K562 (cell line): Measurements from ENCODE around the gene PYDC1. TPM values are rescaled to one million over a fixed set of nuclear protein-coding genes. Genes with fewer than 3 reads are reported as not detected.

Source experiments
- ATAC-seq: fragments of 200-7000 bp; cut with Tn5 transposase; 3 replicates; pipeline ENCODE4 v1.9.1; 2020; ENCODE audit warnings: moderate library complexity
- BruUV-seq: library from RNA; stranded (reverse); fragments of 400-500 nt; replicated peaks from 2 replicates; lab custom pipeline; 2021; lab: Mats Ljungman, UMichigan
- CTCF ChIA-PET: fragments of 300-600 bp; formaldehyde crosslinking; extraction: SDS; loops from one replicate; lab custom pipeline; 2021; ENCODE audit warnings: low intra/inter-chr PET ratio; lab: Yijun Ruan, JAX
- POLR2A ChIA-PET: fragments of 300-600, 350-650 bp; sonication (Branson Sonifier 250); formaldehyde crosslinking; extraction: SDS; loops from one replicate; lab custom pipeline; 2021; ENCODE audit warnings: antibody characterized with exemption, inconsistent platforms; lab: Yijun Ruan, JAX
- DNase-seq, 4 experiments: peaks; one replicate each; pipeline versions ENCODE4 v3.0.0 to v3.0.0-alpha.2; 2011 to 2018; ENCODE audit warnings: low spot score in 3 of 4, mixed read lengths in 3 of 4; ENCODE audit errors: extremely low read depth in 1 of 4
- FAIRE-seq: peaks from 2 replicates; lab custom pipeline; 2011; peaks lifted over from hg19 to GRCh38; lab: Jason Lieb, UNC
- H2AFZ ChIP-seq: 2 replicates; pipeline ENCODE4 v1.6.0; 2011; ENCODE audit warnings: low read depth, low read length, control low read depth, inconsistent platforms
- H3K27ac ChIP-seq: fragments of 200-600 bp; 3 replicates; pipeline ENCODE4 v1.8.0; 2011; ENCODE audit warnings: low read depth, mild to moderate bottlenecking, control low read depth, inconsistent platforms, low read length, moderate library complexity, mixed read lengths; ENCODE audit errors: extremely low read depth
- H3K27me3 ChIP-seq, 2 experiments: fragments of 300-600 bp in 1 of 2; 2 replicates in 1 of 2; 3 replicates in 1 of 2; pipeline versions ENCODE4 v1.6.0 to v1.8.0; 2011; ENCODE audit warnings: inconsistent platforms in 2 of 2, low read length in 2 of 2, mild to moderate bottlenecking in 1 of 2, mixed read lengths in 1 of 2, moderate library complexity in 1 of 2; ENCODE audit not compliant: control insufficient read depth in 2 of 2, insufficient read depth in 2 of 2
- H3K36me3 ChIP-seq: fragments of 300-600 bp; 3 replicates; pipeline ENCODE4 v1.8.0; 2011; ENCODE audit warnings: mild to moderate bottlenecking, low read length, inconsistent platforms; ENCODE audit not compliant: control insufficient read depth, insufficient read depth
- H3K4me1 ChIP-seq, 2 experiments: fragments of 200-600 bp in 1 of 2; replicated peaks in 1 of 2; 2 replicates in 1 of 2; 3 replicates in 1 of 2; pipeline versions ENCODE4 v1.5.1 to v1.8.0; 2011; ENCODE audit warnings: inconsistent platforms in 2 of 2, low read length in 2 of 2, mild to moderate bottlenecking in 1 of 2, mixed read lengths in 1 of 2, moderate library complexity in 1 of 2; ENCODE audit not compliant: control insufficient read depth in 2 of 2, insufficient read depth in 2 of 2
- H3K4me2 ChIP-seq: 2 replicates; pipeline ENCODE4 v1.6.1; 2011; ENCODE audit warnings: low read length, control low read depth, inconsistent platforms, mixed read lengths; ENCODE audit not compliant: insufficient read depth
- H3K4me3 ChIP-seq: fragments of 200-600 bp; sonication (generic), shearing (Covaris generic); 2 replicates; pipeline ENCODE4 v1.5.1; 2016; ENCODE audit warnings: control low read depth, inconsistent platforms
- H3K79me2 ChIP-seq: fragments of 200-600 bp; 3 replicates; pipeline ENCODE4 v1.8.0; 2011; ENCODE audit warnings: low read length, inconsistent platforms; ENCODE audit not compliant: control insufficient read depth, insufficient read depth
- H3K9ac ChIP-seq, 2 experiments: 2 replicates each; pipeline versions ENCODE4 v1.6.0 to v1.6.1; 2011; ENCODE audit warnings: low read depth in 2 of 2, low read length in 2 of 2, control low read depth in 1 of 2, inconsistent platforms in 1 of 2, mild to moderate bottlenecking in 1 of 2, mixed read lengths in 1 of 2; ENCODE audit not compliant: insufficient read depth in 1 of 2
- H3K9me1 ChIP-seq: one replicate; pipeline ENCODE4 v1.6.0; 2011; ENCODE audit warnings: inconsistent platforms, mild to moderate bottlenecking, low read length, moderate library complexity; ENCODE audit not compliant: control insufficient read depth, insufficient read depth
- H3K9me3 ChIP-seq: replicated peaks from 2 replicates; pipeline ENCODE4 v1.5.1; 2011; ENCODE audit warnings: low read depth, low read length, inconsistent platforms; ENCODE audit not compliant: control insufficient read depth, insufficient read depth
- H4K20me1 ChIP-seq: replicated peaks from 2 replicates; pipeline ENCODE4 v1.6.1; 2011; ENCODE audit warnings: low read length, inconsistent platforms, mixed read lengths; ENCODE audit not compliant: control insufficient read depth, insufficient read depth
- MAFF ChIP-seq: IDR thresholded peaks from 2 replicates; pipeline ENCODE4 v1.6.1; 2012; ENCODE audit warnings: low read length, improper control_type of control experiment
- POLR2A ChIP-seq: fragments of 450-650 bp; conservative IDR thresholded peaks from 2 replicates; pipeline ENCODE4 v1.6.1; 2016
- POLR2AphosphoS5 ChIP-seq: IDR thresholded peaks from 2 replicates; pipeline ENCODE4 v1.6.1; 2011; ENCODE audit warnings: mild to moderate bottlenecking, low read depth, low read length, moderate library complexity; ENCODE audit not compliant: control insufficient read depth, insufficient read depth
- POLR2B ChIP-seq: fragments of 450-650 bp; IDR thresholded peaks from 2 replicates; pipeline ENCODE4 v1.6.1; 2018; ENCODE audit warnings: low read depth; ENCODE audit not compliant: partially characterized antibody
- RBFOX2 ChIP-seq: fragments of 200-400 bp; formaldehyde crosslinking; IDR thresholded peaks from 2 replicates; pipeline ENCODE4 v1.6.1; 2017; ENCODE audit warnings: low read depth, mild to moderate bottlenecking, low read length, moderate library complexity
- SUPT5H ChIP-seq: fragments of 450-650 bp; IDR thresholded peaks from 2 replicates; pipeline ENCODE4 v1.6.1; 2016
- WGBS: fragments of 100-300 bp; shearing (Covaris generic); methylation state at CpG from one replicate; pipeline ENCODE4 v1.1.6; 2016; ENCODE audit warnings: low coverage, mixed read lengths; ENCODE audit not compliant: insufficient coverage; ENCODE audit errors: missing lambda C conversion rate; 5-methylcytosine and 5-hydroxymethylcytosine counted together
- in situ Hi-C: fragments of 300-500 bp; cut with MboI; formaldehyde crosslinking; loops from 4 replicates; pipeline ENCODE4 v1.15.0; 2018; ENCODE audit warnings: inconsistent platforms, mixed read lengths
- intact Hi-C: fragments of 100-400 bp; cut with micrococcal nuclease; formaldehyde crosslinking; loops from 2 replicates; pipeline ENCODE4 v1.14.2; 2022
- polyA plus RNA-seq, 8 experiments: library from polyadenylated mRNA; depleted of rRNA in 4 of 8; stranded (reverse) in 5 of 8; unstranded in 3 of 8; fragments of >200 nt; fragmentation: Nextera tagmentation in 2 of 8; fragmentation: Illumina TruSeq in 1 of 8; extraction: Ambion mirVana in 2 of 8; extraction: Trizol in 1 of 8; gene quantifications; 2 replicates each; pipeline versions ENCODE4 v1.2.1 to v1.2.3, GENCODE V29; 2011 to 2014; ENCODE audit warnings: inconsistent platforms in 1 of 8, missing spikeins in 1 of 8
- total RNA-seq, 7 experiments: library from RNA; depleted of rRNA in 6 of 7; stranded (reverse); fragments of >200 nt in 6 of 7; fragmentation: Illumina TruSeq in 2 of 7; extraction: Trizol in 2 of 7; gene quantifications; 2 replicates each; pipeline versions ENCODE4 v1.2.1 to v1.2.3, GENCODE V29; 2011 to 2021; ENCODE audit warnings: low replicate concordance in 1 of 7

The PYDC1 gene
- total and polyA plus RNA-seq, 9 of the 15 experiments (the other 6 are each of a cell fraction or from before 2014, with no cell fraction given): not detected

DNA sequence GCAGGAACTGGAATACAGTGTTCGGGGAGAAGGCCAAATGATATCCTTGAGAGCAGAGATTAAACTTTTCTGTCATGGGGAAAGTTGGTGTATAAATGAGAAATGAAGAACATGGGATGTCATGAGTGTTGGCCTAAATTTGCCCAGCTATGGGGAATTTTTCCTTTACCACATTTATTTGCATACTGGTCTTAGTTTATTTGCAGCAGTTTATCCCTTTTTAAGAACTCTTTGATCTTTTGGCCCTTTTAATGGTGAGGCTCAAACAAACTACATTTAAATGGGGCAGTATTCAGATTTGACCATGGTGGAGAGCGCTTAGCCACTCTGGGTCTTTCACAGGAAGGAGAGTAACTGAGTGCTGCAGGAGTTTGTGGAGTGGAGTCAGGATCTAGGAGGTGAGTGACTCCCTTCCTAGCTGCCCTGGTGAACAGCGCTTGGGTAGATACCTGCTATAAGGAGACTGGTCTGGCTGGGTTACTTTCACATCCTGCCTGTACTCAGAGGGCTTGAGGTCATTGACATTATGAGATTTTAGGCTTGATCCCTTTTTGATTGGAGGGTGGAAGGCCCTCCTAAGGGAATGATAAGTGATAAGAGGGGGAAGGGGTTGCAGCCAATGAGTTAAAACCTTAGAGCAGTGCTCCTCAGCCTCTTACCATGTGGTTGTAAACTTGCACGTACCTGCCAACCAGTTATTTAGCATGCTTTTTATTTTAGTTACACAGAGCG is 25.1 kb downstream of the PYDC1 start:
- intact Hi-C loops: no loop called here
- BruUV-seq: no TSS peak
- H3K79me2 ChIP-seq: peaks cover 35% of the 10 kb centered on the region
- H3K27me3 ChIP-seq: no peaks in the 10 kb centered on the region
- 90% methylated on average over 5 of the region's 5 CpGs for WGBS
- no peak overlapping the region for H3K27ac ChIP-seq
- peaks cover 8% of the 10 kb centered on the region for H4K20me1 ChIP-seq
- no peak overlapping the region for H2AFZ ChIP-seq
- H3K9me3 ChIP-seq: no peaks in the 10 kb centered on the region
- no peak overlapping the region for H3K4me3 ChIP-seq
- in situ Hi-C loops: no loop called here
- ChIA-PET POLR2A (interaction anchor here (0.6 to 8.2 kb wide), 12 partner anchors 8 to 239 kb away, joined by 3 to 63 read pairs (median 4); partner anchors contain the start of genes FUS and PYCARD), CTCF (no interaction called here)
- no peak overlapping the region for H3K4me2 ChIP-seq
- FAIRE-seq (no peak), DNase-seq (peak in 1 of 4 experiments; percentile 16), ATAC-seq (peak; percentile 1; the same call in 2 of the 3 replicates)
- peaks cover 95% of the 10 kb centered on the region for H3K36me3 ChIP-seq
- peaks cover 0 to 4% of the 10 kb centered on the region in 2 experiments; a peak in 2 of 5 replicates for H3K4me1 ChIP-seq
- H3K9me1 ChIP-seq: peaks cover 2% of the 10 kb centered on the region
- no peak overlapping the region for H3K9ac ChIP-seq
- 0 out of 2 replicates have a peak, but pooled peaks have one; percentile 43 for TF ChIP-seq SUPT5H
- TF ChIP-seq POLR2B: peak; percentile 57
- peak; percentile 56 for TF ChIP-seq POLR2A
- TF ChIP-seq POLR2AphosphoS5: peak; percentile 54
- 0 out of 2 replicates have a peak, but pooled peaks have one; percentile 31 for TF ChIP-seq RBFOX2
- TF ChIP-seq MAFF: no peak
